MM.1S (cell line): ENCODE measurements around the gene FOXD4L1.
"Not testable (repeated sequence)": the region's sequence is repeated elsewhere in the genome, so short reads cannot be mapped to it uniquely, and the experiment has no call there.

Experiments used
- CTCF ChIP-seq: fragments of 300-600 bp; sonication (generic); IDR thresholded peaks from 2 replicates; pipeline ENCODE4 v1.5.1; 2016; ENCODE audit warnings: antibody characterized with exemption, low read length, mixed read lengths
- EZH2 ChIP-seq: fragments of 300-600 bp; sonication (generic); optimal IDR thresholded peaks from 2 replicates; pipeline ENCODE3; 2017; ENCODE audit warnings: low read depth, mild to moderate bottlenecking, antibody characterized with exemption, low read length, mixed read lengths

GRCh38 chr2:113511859-113512258, 13.4 kb downstream of the FOXD4L1 start:
- not testable (repeated sequence) for TF ChIP-seq CTCF, EZH2
